ENCODE measurements around the gene PSENEN. TPM values are rescaled to one million over a fixed set of nuclear protein-coding genes. Genes with fewer than 3 reads are reported as not detected.

The PSENEN gene
- total and polyA plus RNA-seq, 2 donors (not counting 1 experiment from before 2014, with no cell fraction given): 16.0 to 31.4 TPM

GRCh38 chr19:35780058-35780457 lies 34.6 kb downstream of the PSENEN start:
- Histone ChIP-seq H3K9ac (ENCODE audit: insufficient read depth, low read length) (no peak overlapping the region), H3K27me3 (ENCODE audit: control insufficient read depth, insufficient read depth, low read length) (no peaks in the 10 kb centered on the region), H3K79me2 (ENCODE audit: control insufficient read depth, insufficient read depth, low read length) (peaks cover 3% of the 10 kb centered on the region), H3K4me2 (ENCODE audit: extremely low read depth, insufficient read depth, low read length) (no peak overlapping the region), H3K27ac (ENCODE audit: insufficient read depth, low read length) (no peak overlapping the region), H2AFZ (ENCODE audit: low read length) (no peak overlapping the region), H4K20me1 (ENCODE audit: control insufficient read depth, extremely low read depth, insufficient read depth, low read length) (no peaks in the 10 kb centered on the region), H3K36me3 (ENCODE audit: control insufficient read depth, insufficient read depth, low read length) (peaks cover 9% of the 10 kb centered on the region), H3K9me3 (ENCODE audit: control insufficient read depth, insufficient read depth, low read depth, low read length) (no peaks in the 10 kb centered on the region), H3K4me3 (replicated peaks in 1 of 4; ENCODE audit: control extremely low read depth in 1 of 4, insufficient read depth in 1 of 4, low read depth in 3 of 4, low read length in 4 of 4) (no peak overlapping the region), H3K4me1 (ENCODE audit: control insufficient read depth, extremely low read depth, insufficient read depth, low read length) (peaks cover 4% of the 10 kb centered on the region)
- TF ChIP-seq CTCF (conservative IDR thresholded peaks at IDR 0.05 in 1 of 2, IDR thresholded peaks at IDR 0.05 in 1 of 2; ENCODE audit: low read depth in 1 of 2, low read length in 2 of 2): no peak
- no peak for TF ChIP-seq EZH2 (IDR thresholded peaks at IDR 0.05; ENCODE audit: low read length, missing control alignments)
- DNase-seq (ENCODE audit: low read depth in 2 of 2): no peak

GRCh38 chr19:35780717-35781116 lies 35.3 kb downstream of the PSENEN start:
- H2AFZ ChIP-seq (ENCODE audit: low read length): no peak overlapping the region
- H3K4me2 ChIP-seq (ENCODE audit: extremely low read depth, insufficient read depth, low read length): no peak overlapping the region
- H3K27ac ChIP-seq (ENCODE audit: insufficient read depth, low read length): no peak overlapping the region
- H3K79me2 ChIP-seq (ENCODE audit: control insufficient read depth, insufficient read depth, low read length): peaks cover 3% of the 10 kb centered on the region
- no peaks in the 10 kb centered on the region for H4K20me1 ChIP-seq (ENCODE audit: control insufficient read depth, extremely low read depth, insufficient read depth, low read length)
- no peak overlapping the region for H3K9ac ChIP-seq (ENCODE audit: insufficient read depth, low read length)
- no peaks in the 10 kb centered on the region for H3K9me3 ChIP-seq (ENCODE audit: control insufficient read depth, insufficient read depth, low read depth, low read length)
- H3K36me3 ChIP-seq (ENCODE audit: control insufficient read depth, insufficient read depth, low read length): peaks cover 10% of the 10 kb centered on the region
- peaks cover 4% of the 10 kb centered on the region for H3K4me1 ChIP-seq (ENCODE audit: control insufficient read depth, extremely low read depth, insufficient read depth, low read length)
- H3K27me3 ChIP-seq (ENCODE audit: control insufficient read depth, insufficient read depth, low read length): no peaks in the 10 kb centered on the region
- no peak for TF ChIP-seq CTCF (conservative IDR thresholded peaks at IDR 0.05 in 1 of 2, IDR thresholded peaks at IDR 0.05 in 1 of 2; ENCODE audit: low read depth in 1 of 2, low read length in 2 of 2)
- TF ChIP-seq EZH2 (IDR thresholded peaks at IDR 0.05; ENCODE audit: low read length, missing control alignments): no peak
- DNase-seq (ENCODE audit: low read depth in 2 of 2): no peak
- no peak overlapping the region for H3K4me3 ChIP-seq (replicated peaks in 1 of 4; ENCODE audit: control extremely low read depth in 1 of 4, insufficient read depth in 1 of 4, low read depth in 3 of 4, low read length in 4 of 4)

- H3K79me2 ChIP-seq (ENCODE audit: control insufficient read depth, insufficient read depth, low read length): no peaks in the 10 kb centered on the region
- TF ChIP-seq EZH2 (IDR thresholded peaks at IDR 0.05; ENCODE audit: low read length, missing control alignments) (no peak), CTCF (conservative IDR thresholded peaks at IDR 0.05 in 1 of 2, IDR thresholded peaks at IDR 0.05 in 1 of 2; ENCODE audit: low read depth in 1 of 2, low read length in 2 of 2) (no peak)
- H3K36me3 ChIP-seq (ENCODE audit: control insufficient read depth, insufficient read depth, low read length): peaks cover 10% of the 10 kb centered on the region
- no peaks in the 10 kb centered on the region for H3K9me3 ChIP-seq (ENCODE audit: control insufficient read depth, insufficient read depth, low read depth, low read length)
- no peaks in the 10 kb centered on the region for H3K27me3 ChIP-seq (ENCODE audit: control insufficient read depth, insufficient read depth, low read length)
- H3K9ac ChIP-seq (ENCODE audit: insufficient read depth, low read length): no peak overlapping the region
- no peaks in the 10 kb centered on the region for H4K20me1 ChIP-seq (ENCODE audit: control insufficient read depth, extremely low read depth, insufficient read depth, low read length)
- H3K4me3 ChIP-seq (replicated peaks in 1 of 4; ENCODE audit: control extremely low read depth in 1 of 4, insufficient read depth in 1 of 4, low read depth in 3 of 4, low read length in 4 of 4): no peak overlapping the region
- no peaks in the 10 kb centered on the region for H3K4me1 ChIP-seq (ENCODE audit: control insufficient read depth, extremely low read depth, insufficient read depth, low read length)
- no peak overlapping the region for H3K27ac ChIP-seq (ENCODE audit: insufficient read depth, low read length)
- H3K4me2 ChIP-seq (ENCODE audit: extremely low read depth, insufficient read depth, low read length): no peak overlapping the region
- no peak for DNase-seq (ENCODE audit: low read depth in 2 of 2)
- no peak overlapping the region for H2AFZ ChIP-seq (ENCODE audit: low read length)
These were observed 36.2 kb downstream of the PSENEN start for GRCh38 chr19:35781650-35782049.

Data from fibroblast of lung (primary cell).